Neural cell (in vitro differentiated cells): ENCODE measurements around the gene CTDP1. TPM values are rescaled to one million over a fixed set of nuclear protein-coding genes. Genes with fewer than 3 reads are reported as not detected.

Experiments
- H2AFZ ChIP-seq: fragments of 200-600, 300-800 bp; sonication (generic), shearing (Covaris generic); 2 replicates; pipeline ENCODE4 v1.6.0; 2014; ENCODE audit warnings: low read depth, mild to moderate bottlenecking, antibody characterized with exemption, low read length, moderate library complexity
- H3F3A ChIP-seq: fragments of 200-600 bp; shearing (Covaris generic); 2 replicates; pipeline ENCODE4 v1.6.1; 2016; ENCODE audit warnings: mild to moderate bottlenecking, moderate library complexity, mixed read lengths, antibody characterized with exemption, low read length; ENCODE audit not compliant: insufficient read depth, poor library complexity, severe bottlenecking
- H3K27ac ChIP-seq: fragments of 200-600, 300-800 bp; sonication (generic), shearing (Covaris generic); 2 replicates; pipeline ENCODE4 v1.5.1; 2014; ENCODE audit warnings: mild to moderate bottlenecking, low read length, moderate library complexity
- H3K27me3 ChIP-seq: fragments of 300-800, 200-600 bp; sonication (generic), shearing (Covaris generic); 2 replicates; pipeline ENCODE4 v1.6.0; 2014; ENCODE audit warnings: mild to moderate bottlenecking, low read depth, low read length, moderate library complexity; ENCODE audit not compliant: insufficient read depth
- H3K36me3 ChIP-seq: fragments of 300-800, 200-600 bp; sonication (generic), shearing (Covaris generic); 2 replicates; pipeline ENCODE4 v1.5.1; 2014; ENCODE audit warnings: mild to moderate bottlenecking, antibody characterized with exemption, low read length, moderate library complexity; ENCODE audit not compliant: insufficient read depth
- H3K4me2 ChIP-seq: fragments of 300-800, 200-600 bp; sonication (generic), shearing (Covaris generic); 2 replicates; pipeline ENCODE4 v1.6.0; 2014; ENCODE audit warnings: mild to moderate bottlenecking, low read length
- H3K4me3 ChIP-seq: fragments of 300-800, 200-600 bp; sonication (generic), shearing (Covaris generic); 2 replicates; pipeline ENCODE4 v1.5.1; 2014; ENCODE audit warnings: mild to moderate bottlenecking, low read length, moderate library complexity
- H3K79me2 ChIP-seq: fragments of 200-600 bp; shearing (Covaris generic); replicated peaks from 2 replicates; pipeline ENCODE4 v1.6.0; 2014; ENCODE audit warnings: mild to moderate bottlenecking, low read length, moderate library complexity; ENCODE audit not compliant: insufficient read depth
- H3K9ac ChIP-seq: fragments of 300-800, 200-600 bp; sonication (generic), shearing (Covaris generic); 2 replicates; pipeline ENCODE4 v1.6.1; 2016; ENCODE audit warnings: mild to moderate bottlenecking, low read length, mixed read lengths
- H3K9me2 ChIP-seq: fragments of 200-600 bp; shearing (Covaris generic); 2 replicates; pipeline ENCODE4 v1.6.1; 2016; ENCODE audit warnings: mild to moderate bottlenecking, low read length, mixed read lengths; ENCODE audit not compliant: insufficient read depth
- H3K9me3 ChIP-seq: fragments of 200-600, 300-800 bp; sonication (generic), shearing (Covaris generic); 2 replicates; pipeline ENCODE4 v1.6.1; 2016; ENCODE audit warnings: mild to moderate bottlenecking, mixed run types, low read length, moderate library complexity, mixed read lengths
- H4K20me1 ChIP-seq: fragments of 200-600 bp; shearing (Covaris generic); 2 replicates; pipeline ENCODE4 v1.6.1; 2016; ENCODE audit warnings: mild to moderate bottlenecking, mixed run types; ENCODE audit not compliant: insufficient read depth
- EP300 ChIP-seq: fragments of 450-650 bp; conservative IDR thresholded peaks from 2 replicates; pipeline ENCODE4 v1.6.1; 2014; ENCODE audit warnings: antibody characterized with exemption, mild to moderate bottlenecking, moderate library complexity; ENCODE audit not compliant: poor library complexity, severe bottlenecking
- EZH2 ChIP-seq: fragments of 200-600, 300-800 bp; shearing (Covaris generic), sonication (generic); IDR thresholded peaks from 2 replicates; pipeline ENCODE4 v1.6.1; 2014; ENCODE audit warnings: antibody characterized with exemption, low read length, borderline replicate concordance, mild to moderate bottlenecking; ENCODE audit not compliant: insufficient read depth, poor library complexity, severe bottlenecking
- MXI1 ChIP-seq: fragments of 450-650 bp; conservative IDR thresholded peaks from 2 replicates; pipeline ENCODE4 v1.6.1; 2014; ENCODE audit warnings: antibody characterized with exemption, mild to moderate bottlenecking; ENCODE audit not compliant: poor library complexity, severe bottlenecking
- POLR2AphosphoS5 ChIP-seq: IDR thresholded peaks from 2 replicates; pipeline ENCODE4 v1.6.1; 2012
- RAD21 ChIP-seq: fragments of 450-650 bp; conservative IDR thresholded peaks from 2 replicates; pipeline ENCODE4 v1.6.1; 2014; ENCODE audit warnings: antibody characterized with exemption, mild to moderate bottlenecking, moderate library complexity
- SMC3 ChIP-seq: fragments of 450-650 bp; conservative IDR thresholded peaks from 2 replicates; pipeline ENCODE4 v1.6.1; 2014; ENCODE audit warnings: antibody characterized with exemption, mild to moderate bottlenecking, moderate library complexity; ENCODE audit not compliant: poor library complexity
- TAF1 ChIP-seq: IDR thresholded peaks from 2 replicates; pipeline ENCODE4 v1.6.1; 2012; ENCODE audit warnings: low read depth
- polyA plus RNA-seq: library from polyadenylated mRNA; depleted of rRNA; stranded (reverse); fragments of >200 nt; gene quantifications from 2 replicates; pipeline ENCODE4 v1.2.3, GENCODE V29; 2014
- TF ChIP-seq, protein P1 (sequence below): fragments of 450-650 bp; IDR thresholded peaks from 2 replicates; pipeline ENCODE4 v1.5.1; 2014; ENCODE audit warnings: antibody characterized with exemption, mild to moderate bottlenecking, moderate library complexity; ENCODE audit not compliant: poor library complexity, severe bottlenecking
- TF ChIP-seq, protein P2 (sequence below): IDR thresholded peaks from 2 replicates; pipeline ENCODE4 v1.6.1; 2012; ENCODE audit warnings: borderline replicate concordance

CTDP1 gene
- polyA plus RNA-seq, 1 donor from 2014 or later: 22.3 TPM

DNA sequence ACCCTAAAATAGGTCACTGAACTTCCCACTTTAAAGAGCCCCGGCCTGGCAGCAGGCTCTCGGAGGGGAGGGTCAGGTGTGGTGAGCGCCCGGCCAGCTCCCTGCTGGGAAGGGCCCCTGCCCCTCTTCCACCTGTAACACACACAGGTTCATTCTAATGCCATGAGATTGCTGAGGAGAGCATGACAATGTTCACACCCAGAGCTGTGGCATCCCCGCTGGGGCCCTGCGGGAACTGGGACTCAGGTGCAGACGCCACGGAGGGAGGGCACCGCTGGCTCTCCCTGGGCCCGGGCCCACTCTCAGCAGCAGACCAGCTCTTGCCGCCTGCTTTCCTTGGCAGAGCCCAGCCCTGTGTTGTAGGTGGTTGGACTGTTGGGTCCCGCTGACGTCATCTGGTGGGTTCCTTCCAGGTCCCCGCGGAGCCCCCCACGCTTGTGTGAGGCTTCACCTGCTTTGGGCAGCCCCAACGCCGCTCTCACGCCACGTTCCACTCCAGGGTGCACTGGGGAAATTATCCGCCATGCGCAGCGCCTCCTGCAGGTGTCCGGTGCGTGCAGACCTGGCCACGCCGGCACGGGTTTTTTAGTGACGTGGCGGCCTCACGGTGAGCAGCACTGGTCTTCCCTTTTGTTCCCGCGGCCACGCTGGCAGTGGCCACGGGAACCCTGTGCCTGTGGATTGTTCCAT lies 67.7 kb downstream of the CTDP1 start:
- H2AFZ ChIP-seq: no peak overlapping the region
- no peaks in the 10 kb centered on the region for H3K27me3 ChIP-seq
- no peak overlapping the region for H3K4me2 ChIP-seq
- no peaks in the 10 kb centered on the region for H3K79me2 ChIP-seq
- no peak overlapping the region for H3K9ac ChIP-seq
- H3K36me3 ChIP-seq: peaks cover 8% of the 10 kb centered on the region
- no peak overlapping the region for H3K27ac ChIP-seq
- no peaks in the 10 kb centered on the region for H3K9me3 ChIP-seq
- no peak overlapping the region for H3K4me3 ChIP-seq
- H3K9me2 ChIP-seq: no peaks in the 10 kb centered on the region
- TF ChIP-seq EZH2 (no peak), RAD21 (no peak), SMC3 (no peak), MXI1 (no peak), TAF1 (no peak)
- no peaks in the 10 kb centered on the region for H4K20me1 ChIP-seq
- H3F3A ChIP-seq: no peaks in the 10 kb centered on the region

GRCh38 chr18:79748321-79749180 lies 68.9 kb downstream of the CTDP1 start:
- H3K9me3 ChIP-seq: no peaks in the 10 kb centered on the region
- no peaks in the 10 kb centered on the region for H3K9me2 ChIP-seq
- no peaks in the 10 kb centered on the region for H3F3A ChIP-seq
- H3K4me2 ChIP-seq: no peak overlapping the region
- H3K79me2 ChIP-seq: no peaks in the 10 kb centered on the region
- TF ChIP-seq POLR2AphosphoS5: no peak
- TF ChIP-seq MXI1: no peak
- TF ChIP-seq EZH2: no peak
- no peak overlapping the region for H3K27ac ChIP-seq
- H3K4me3 ChIP-seq: no peak overlapping the region
- H4K20me1 ChIP-seq: no peaks in the 10 kb centered on the region
- H3K36me3 ChIP-seq: peaks cover 8% of the 10 kb centered on the region
- no peak overlapping the region for H2AFZ ChIP-seq
- no peak overlapping the region for H3K9ac ChIP-seq
- H3K27me3 ChIP-seq: no peaks in the 10 kb centered on the region

- Histone ChIP-seq H3K27ac (no peak overlapping the region), H3K9me3 (no peaks in the 10 kb centered on the region), H2AFZ (no peak overlapping the region), H3K79me2 (no peaks in the 10 kb centered on the region), H3K9me2 (no peaks in the 10 kb centered on the region), H4K20me1 (no peaks in the 10 kb centered on the region), H3K4me3 (peak overlapping the region; percentile 18), H3K9ac (no peak overlapping the region), H3K4me2 (no peak overlapping the region), H3K27me3 (no peaks in the 10 kb centered on the region), H3F3A (no peaks in the 10 kb centered on the region), H3K36me3 (peaks cover 2% of the 10 kb centered on the region)
- no peak for TF ChIP-seq POLR2AphosphoS5
- no peak for TF ChIP-seq RAD21
- TF ChIP-seq, protein P1, sequence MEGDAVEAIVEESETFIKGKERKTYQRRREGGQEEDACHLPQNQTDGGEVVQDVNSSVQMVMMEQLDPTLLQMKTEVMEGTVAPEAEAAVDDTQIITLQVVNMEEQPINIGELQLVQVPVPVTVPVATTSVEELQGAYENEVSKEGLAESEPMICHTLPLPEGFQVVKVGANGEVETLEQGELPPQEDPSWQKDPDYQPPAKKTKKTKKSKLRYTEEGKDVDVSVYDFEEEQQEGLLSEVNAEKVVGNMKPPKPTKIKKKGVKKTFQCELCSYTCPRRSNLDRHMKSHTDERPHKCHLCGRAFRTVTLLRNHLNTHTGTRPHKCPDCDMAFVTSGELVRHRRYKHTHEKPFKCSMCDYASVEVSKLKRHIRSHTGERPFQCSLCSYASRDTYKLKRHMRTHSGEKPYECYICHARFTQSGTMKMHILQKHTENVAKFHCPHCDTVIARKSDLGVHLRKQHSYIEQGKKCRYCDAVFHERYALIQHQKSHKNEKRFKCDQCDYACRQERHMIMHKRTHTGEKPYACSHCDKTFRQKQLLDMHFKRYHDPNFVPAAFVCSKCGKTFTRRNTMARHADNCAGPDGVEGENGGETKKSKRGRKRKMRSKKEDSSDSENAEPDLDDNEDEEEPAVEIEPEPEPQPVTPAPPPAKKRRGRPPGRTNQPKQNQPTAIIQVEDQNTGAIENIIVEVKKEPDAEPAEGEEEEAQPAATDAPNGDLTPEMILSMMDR: no peak
- no peak for TF ChIP-seq TAF1
- no peak for TF ChIP-seq MXI1
- TF ChIP-seq EZH2: no peak
- TF ChIP-seq EP300: no peak
- TF ChIP-seq SMC3: no peak
- TF ChIP-seq, protein P2, sequence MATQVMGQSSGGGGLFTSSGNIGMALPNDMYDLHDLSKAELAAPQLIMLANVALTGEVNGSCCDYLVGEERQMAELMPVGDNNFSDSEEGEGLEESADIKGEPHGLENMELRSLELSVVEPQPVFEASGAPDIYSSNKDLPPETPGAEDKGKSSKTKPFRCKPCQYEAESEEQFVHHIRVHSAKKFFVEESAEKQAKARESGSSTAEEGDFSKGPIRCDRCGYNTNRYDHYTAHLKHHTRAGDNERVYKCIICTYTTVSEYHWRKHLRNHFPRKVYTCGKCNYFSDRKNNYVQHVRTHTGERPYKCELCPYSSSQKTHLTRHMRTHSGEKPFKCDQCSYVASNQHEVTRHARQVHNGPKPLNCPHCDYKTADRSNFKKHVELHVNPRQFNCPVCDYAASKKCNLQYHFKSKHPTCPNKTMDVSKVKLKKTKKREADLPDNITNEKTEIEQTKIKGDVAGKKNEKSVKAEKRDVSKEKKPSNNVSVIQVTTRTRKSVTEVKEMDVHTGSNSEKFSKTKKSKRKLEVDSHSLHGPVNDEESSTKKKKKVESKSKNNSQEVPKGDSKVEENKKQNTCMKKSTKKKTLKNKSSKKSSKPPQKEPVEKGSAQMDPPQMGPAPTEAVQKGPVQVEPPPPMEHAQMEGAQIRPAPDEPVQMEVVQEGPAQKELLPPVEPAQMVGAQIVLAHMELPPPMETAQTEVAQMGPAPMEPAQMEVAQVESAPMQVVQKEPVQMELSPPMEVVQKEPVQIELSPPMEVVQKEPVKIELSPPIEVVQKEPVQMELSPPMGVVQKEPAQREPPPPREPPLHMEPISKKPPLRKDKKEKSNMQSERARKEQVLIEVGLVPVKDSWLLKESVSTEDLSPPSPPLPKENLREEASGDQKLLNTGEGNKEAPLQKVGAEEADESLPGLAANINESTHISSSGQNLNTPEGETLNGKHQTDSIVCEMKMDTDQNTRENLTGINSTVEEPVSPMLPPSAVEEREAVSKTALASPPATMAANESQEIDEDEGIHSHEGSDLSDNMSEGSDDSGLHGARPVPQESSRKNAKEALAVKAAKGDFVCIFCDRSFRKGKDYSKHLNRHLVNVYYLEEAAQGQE: no peak
These were observed 69.9 kb downstream of the CTDP1 start for GRCh38 chr18:79749251-79750191.
